Ascending aorta (tissue), 2 donors: ENCODE measurements around the gene ECHDC3. TPM values are rescaled to one million over a fixed set of nuclear protein-coding genes. Genes with fewer than 3 reads are reported as not detected.
A peak's percentile ranks its signal among the peaks of the same experiment; 100 is the strongest.

ENCODE experiments used
- DNase-seq, 2 donors: peaks; one replicate each; pipeline ENCODE4 v3.0.0-alpha.2; 2019; ENCODE audit warnings: low spot score in 2 of 2
- H3K27ac ChIP-seq, 2 donors: fragments of 200-600 bp; sonication (generic); one replicate each; pipeline ENCODE4 v1.5.1; 2016 to 2017; ENCODE audit warnings: mild to moderate bottlenecking in 1 of 2
- H3K27me3 ChIP-seq: fragments of 200-600 bp; sonication (generic); one replicate; pipeline ENCODE4 v1.5.1; 2017
- H3K36me3 ChIP-seq, 2 donors: fragments of 200-600 bp; sonication (generic); one replicate each; pipeline ENCODE4 v1.5.1; 2016
- H3K4me1 ChIP-seq, 2 donors: fragments of 200-600 bp; sonication (generic); one replicate each; pipeline ENCODE4 v1.5.1; 2016 to 2017; ENCODE audit warnings: mild to moderate bottlenecking in 1 of 2
- H3K4me3 ChIP-seq, 2 donors: fragments of 200-600 bp; sonication (generic); one replicate each; pipeline ENCODE4 v1.5.1; 2016 to 2017; ENCODE audit warnings: mild to moderate bottlenecking in 1 of 2
- H3K9me3 ChIP-seq, 2 donors: fragments of 200-600 bp; sonication (generic); one replicate each; pipeline ENCODE4 v1.5.1; 2016
- CTCF ChIP-seq, 3 experiments: fragments of 200-600 bp in 2 of 3; fragments of 450-650 bp in 1 of 3; sonication (generic) in 2 of 3; IDR thresholded peaks; one replicate each; pipeline ENCODE4 v1.5.1; 2016 to 2019; ENCODE audit warnings: antibody characterized with exemption in 3 of 3, mild to moderate bottlenecking in 1 of 3, moderate library complexity in 1 of 3
- intact Hi-C: fragments of 100-400 bp; cut with DNase I; formaldehyde crosslinking; loops from one replicate; pipeline ENCODE4 v1.15.1; 2023
- total RNA-seq: library from RNA; depleted of rRNA; stranded (reverse); fragments of >200 nt; gene quantifications from one replicate; pipeline ENCODE4 v1.1.0, GENCODE V29; 2016

The ECHDC3 gene
- total RNA-seq, 1 donor from 2014 or later, result 12.2 TPM

GRCh38 chr10:11755512-11756263 is 13.5 kb downstream of the ECHDC3 start:
- Histone ChIP-seq H3K36me3 (no peaks in the 10 kb centered on the region), H3K27ac (no peak overlapping the region), H3K4me1 (peaks cover 8% of the 10 kb centered on the region in 2 donors), H3K27me3 (no peaks in the 10 kb centered on the region), H3K4me3 (no peak overlapping the region), H3K9me3 (no peaks in the 10 kb centered on the region)
- DNase-seq, result no peak
- TF ChIP-seq CTCF (IDR thresholded peaks at IDR 0.05), result no peak
- intact Hi-C loops, result no loop called here

- Histone ChIP-seq H3K36me3 (peaks cover 0 to 4% of the 10 kb centered on the region in 2 donors), H3K27me3 (no peaks in the 10 kb centered on the region), H3K27ac (peak overlapping the region; percentile 54 to 85), H3K9me3 (no peaks in the 10 kb centered on the region), H3K4me1 (peaks cover 8% of the 10 kb centered on the region in 2 donors), H3K4me3 (no peak overlapping the region)
- intact Hi-C loops, result no loop called here
- DNase-seq, result no peak
- TF ChIP-seq CTCF (IDR thresholded peaks at IDR 0.05), result no peak
Measured at GRCh38 chr10:11756766-11757315, 14.7 kb downstream of the ECHDC3 start.

GRCh38 chr10:11757454-11757820 is 15.3 kb downstream of the ECHDC3 start:
- Histone ChIP-seq H3K27ac (peak overlapping the region; percentile 54 to 85), H3K4me1 (peaks cover 8% of the 10 kb centered on the region in 2 donors), H3K36me3 (peaks cover 0 to 6% of the 10 kb centered on the region in 2 donors), H3K9me3 (no peaks in the 10 kb centered on the region), H3K4me3 (no peak overlapping the region), H3K27me3 (no peaks in the 10 kb centered on the region)
- intact Hi-C loops, result no loop called here
- no peak for TF ChIP-seq CTCF (IDR thresholded peaks at IDR 0.05)
- peak; percentile 39 to 77 for DNase-seq

GRCh38 chr10:11757821-11758463 is 15.8 kb downstream of the ECHDC3 start:
- H3K27ac ChIP-seq, result peak overlapping the region; percentile 54 to 85
- TF ChIP-seq CTCF (IDR thresholded peaks at IDR 0.05), result peak; percentile 86 to 95 (median 87)
- DNase-seq, result peak; percentile 67 to 92
- H3K4me1 ChIP-seq, result peaks cover 8% of the 10 kb centered on the region in 2 donors
- H3K9me3 ChIP-seq, result no peaks in the 10 kb centered on the region
- no peaks in the 10 kb centered on the region for H3K27me3 ChIP-seq
- peaks cover 0 to 6% of the 10 kb centered on the region in 2 donors for H3K36me3 ChIP-seq
- H3K4me3 ChIP-seq, result no peak overlapping the region
- intact Hi-C loops, result loop anchor here (1.0 kb wide), 1 partner anchor 243 kb away; no protein-coding TSS in a partner anchor

GRCh38 chr10:11758527-11759236 is 16.5 kb downstream of the ECHDC3 start:
- peak overlapping the region; percentile 54 to 85 for H3K27ac ChIP-seq
- no peak for DNase-seq
- no peak for TF ChIP-seq CTCF (IDR thresholded peaks at IDR 0.05)
- peaks cover 8% of the 10 kb centered on the region in 2 donors for H3K4me1 ChIP-seq
- intact Hi-C loops, result loop anchor here (1.0 kb wide), 1 partner anchor 243 kb away; no protein-coding TSS in a partner anchor
- H3K4me3 ChIP-seq, result no peak overlapping the region
- H3K36me3 ChIP-seq, result peaks cover 3 to 6% of the 10 kb centered on the region in 2 donors
- no peaks in the 10 kb centered on the region for H3K27me3 ChIP-seq
- H3K9me3 ChIP-seq, result no peaks in the 10 kb centered on the region
